GM23338 (cell line): ENCODE results near the gene TBX1. TPM values are rescaled to one million over a fixed set of nuclear protein-coding genes. Genes with fewer than 3 reads are reported as not detected.

Experiments used
- ATAC-seq: fragments of 200-7000 bp; cut with Tn5 transposase; 3 replicates; pipeline ENCODE4 v1.9.1; 2020
- DNase-seq: peaks from one replicate; pipeline ENCODE4 v3.0.0-alpha.2; 2015; ENCODE audit warnings: low spot score
- H2AFZ ChIP-seq: fragments of 200-600 bp; sonication (generic); 2 replicates; pipeline ENCODE4 v1.8.0; 2016; ENCODE audit warnings: antibody characterized with exemption, mild to moderate bottlenecking, moderate library complexity
- H3F3A ChIP-seq: fragments of 200-600 bp; sonication (generic); replicated peaks from 2 replicates; pipeline ENCODE4 v1.8.0; 2017; ENCODE audit warnings: antibody characterized with exemption, mixed run types, low read depth
- H3K27ac ChIP-seq: fragments of 200-600 bp; sonication (generic); 2 replicates; pipeline ENCODE4 v1.6.1; 2016; ENCODE audit warnings: low read depth
- H3K27me3 ChIP-seq: fragments of 200-600 bp; sonication (generic); 2 replicates; pipeline ENCODE4 v1.8.0; 2016; ENCODE audit warnings: mild to moderate bottlenecking, mixed run types, moderate library complexity; ENCODE audit not compliant: insufficient read depth
- H3K36me3 ChIP-seq: fragments of 200-600 bp; sonication (generic); 2 replicates; pipeline ENCODE4 v1.8.0; 2016; ENCODE audit warnings: mild to moderate bottlenecking; ENCODE audit not compliant: insufficient read depth
- H3K4me1 ChIP-seq: fragments of 200-600 bp; sonication (generic); 2 replicates; pipeline ENCODE4 v1.8.0; 2016; ENCODE audit warnings: mild to moderate bottlenecking, moderate library complexity; ENCODE audit not compliant: insufficient read depth
- H3K4me2 ChIP-seq: fragments of 200-600 bp; sonication (generic); 2 replicates; pipeline ENCODE4 v1.7.1; 2017; ENCODE audit warnings: mixed run types
- H3K4me3 ChIP-seq: fragments of 200-600 bp; sonication (generic); 2 replicates; pipeline ENCODE4 v1.6.1; 2016; ENCODE audit warnings: mixed run types
- H3K79me2 ChIP-seq: fragments of 200-600 bp; sonication (generic); replicated peaks from 2 replicates; pipeline ENCODE4 v1.8.0; 2017; ENCODE audit warnings: mild to moderate bottlenecking; ENCODE audit not compliant: insufficient read depth
- H3K9me2 ChIP-seq: fragments of 200-600 bp; sonication (generic); 2 replicates; pipeline ENCODE4 v1.8.0; 2017; ENCODE audit not compliant: insufficient read depth
- H4K20me1 ChIP-seq: fragments of 200-600 bp; sonication (generic); replicated peaks from 2 replicates; pipeline ENCODE4 v1.8.0; 2017; ENCODE audit warnings: mild to moderate bottlenecking; ENCODE audit not compliant: insufficient read depth
- H3K27ac Mint-ChIP-seq: 2 replicates; pipeline ENCODE4 v1.8.0; 2020; ENCODE audit warnings: inconsistent platforms, mild to moderate bottlenecking, moderate library complexity, mixed read lengths
- H3K27me3 Mint-ChIP-seq: 3 replicates; pipeline ENCODE4 v1.8.0; 2022; ENCODE audit warnings: low read depth, mild to moderate bottlenecking, moderate library complexity, mixed read lengths, inconsistent platforms; ENCODE audit not compliant: insufficient read depth, poor library complexity
- H3K36me3 Mint-ChIP-seq: 3 replicates; pipeline ENCODE4 v1.8.0; 2021; ENCODE audit warnings: low read depth, mild to moderate bottlenecking, inconsistent platforms, moderate library complexity, mixed read lengths
- H3K4me1 Mint-ChIP-seq: 3 replicates; pipeline ENCODE4 v1.8.0; 2020; ENCODE audit warnings: mild to moderate bottlenecking, inconsistent platforms, mixed read lengths
- H3K4me3 Mint-ChIP-seq: 3 replicates; pipeline ENCODE4 v1.8.0; 2021; ENCODE audit warnings: moderate library complexity, mild to moderate bottlenecking, inconsistent platforms, mixed read lengths
- H3K9me3 Mint-ChIP-seq: 3 replicates; pipeline ENCODE4 v1.8.0; 2020; ENCODE audit warnings: moderate library complexity, mild to moderate bottlenecking, inconsistent platforms, mixed read lengths
- CREB1 ChIP-seq: fragments of 250-450 bp; sonication (Bioruptor Pico); IDR thresholded peaks from 2 replicates; pipeline ENCODE4 v1.5.0; 2020; ENCODE audit warnings: low read depth, mild to moderate bottlenecking, moderate library complexity
- CTCF ChIP-seq, 2 experiments: fragments of 200-600 bp in 1 of 2; sonication (generic) in 1 of 2; conservative IDR thresholded peaks; 2 replicates each; pipeline versions ENCODE4 v1.5.1 to v1.6.1; 2016 to 2017; ENCODE audit warnings: antibody characterized with exemption in 2 of 2, low read depth in 2 of 2, mild to moderate bottlenecking in 2 of 2, moderate library complexity in 1 of 2
- ETS1 ChIP-seq: IDR thresholded peaks from 2 replicates; pipeline ENCODE4 v1.6.1; 2016; ENCODE audit warnings: antibody characterized with exemption
- EZH2phosphoT487 ChIP-seq: fragments of 200-600 bp; sonication (generic); IDR thresholded peaks from one replicate; pipeline ENCODE4 v1.8.1; 2018; ENCODE audit warnings: antibody characterized with exemption; ENCODE audit not compliant: unreplicated experiment
- NANOG ChIP-seq: IDR thresholded peaks from 2 replicates; pipeline ENCODE4 v1.6.1; 2016; ENCODE audit warnings: antibody characterized with exemption, borderline replicate concordance
- REST ChIP-seq: IDR thresholded peaks from one replicate; pipeline ENCODE4 v1.6.1; 2018; ENCODE audit warnings: antibody characterized with exemption; ENCODE audit not compliant: unreplicated experiment
- STAT1 ChIP-seq: IDR thresholded peaks from one replicate; pipeline ENCODE4 v1.6.1; 2016; ENCODE audit warnings: antibody characterized with exemption; ENCODE audit not compliant: unreplicated experiment
- ZNF114 ChIP-seq: fragments of 250-450 bp; sonication (Bioruptor Pico); IDR thresholded peaks from 2 replicates; pipeline ENCODE4 v1.5.0; 2020; ENCODE audit warnings: mild to moderate bottlenecking, moderate library complexity
- polyA plus RNA-seq: library from polyadenylated mRNA; unstranded; fragments of >200 nt; fragmentation: Nextera tagmentation; extraction: Ambion mirVana; gene quantifications from 2 replicates; pipeline ENCODE4 v1.2.1, GENCODE V29; 2016
- total RNA-seq: library from RNA; depleted of rRNA; stranded (reverse); fragments of >200 nt; shearing (Covaris generic); gene quantifications from 2 replicates; pipeline ENCODE4 v1.2.3, GENCODE V29; 2014

The TBX1 gene
- total and polyA plus RNA-seq, 2 experiments from 2014 or later = 0.19 to 0.66 TPM

- Histone ChIP-seq H3K4me3 (peak overlapping the region; percentile 56; the same call in 1 of the 2 replicates), H3K79me2 (no peaks in the 10 kb centered on the region), H3K27me3 (peaks cover 92% of the 10 kb centered on the region), H3K4me2 (peak overlapping the region; percentile 82), H3F3A (0 out of 2 replicates have a peak, but pooled peaks cover 5% of the 10 kb centered on the region), H3K9me2 (no peaks in the 10 kb centered on the region), H4K20me1 (peaks cover 7% of the 10 kb centered on the region), H3K27ac (no peak overlapping the region), H3K36me3 (no peaks in the 10 kb centered on the region), H3K4me1 (peaks cover 7% of the 10 kb centered on the region; the same call in 1 of the 2 replicates), H2AFZ (no peak overlapping the region)
- Mint-ChIP-seq H3K36me3 (peaks cover 11% of the 10 kb centered on the region; the same call in 2 of the 3 replicates), H3K27me3 (peaks cover 71% of the 10 kb centered on the region), H3K4me1 (peaks cover 9% of the 10 kb centered on the region), H3K4me3 (peak overlapping the region; percentile 69), H3K27ac (no peak overlapping the region), H3K9me3 (peaks cover 3% of the 10 kb centered on the region; the same call in 1 of the 3 replicates)
- DNase-seq (peak; percentile 63), ATAC-seq (peak; percentile 19)
- TF ChIP-seq NANOG (no peak), ETS1 (no peak), STAT1 (no peak), EZH2phosphoT487 (no peak), CTCF (conservative IDR thresholded peaks at IDR 0.05; ENCODE audit: low read depth in 2 of 2) (peak; percentile 38 to 76), ZNF114 (CRISPR knock-in tag) (no peak), CREB1 (0 out of 2 replicates have a peak, but pooled peaks have one; percentile 30)
Observed at GRCh38 chr22:19717691-19718455, 42.7 kb upstream of the TBX1 start.

- 0 out of 2 replicates have a peak, but pooled peaks cover 7% of the 10 kb centered on the region for H3F3A ChIP-seq
- H3K4me1 ChIP-seq = peaks cover 9% of the 10 kb centered on the region; the same call in 1 of the 2 replicates
- H3K36me3 Mint-ChIP-seq = peaks cover 11% of the 10 kb centered on the region; the same call in 2 of the 3 replicates
- H3K9me3 Mint-ChIP-seq = peaks cover 3% of the 10 kb centered on the region; the same call in 1 of the 3 replicates
- peaks cover 92% of the 10 kb centered on the region for H3K27me3 ChIP-seq
- peak overlapping the region; percentile 46; the same call in 2 of the 3 replicates for H3K4me3 Mint-ChIP-seq
- ATAC-seq (no peak), DNase-seq (no peak)
- H3K27ac ChIP-seq = no peak overlapping the region
- H3K9me2 ChIP-seq = no peaks in the 10 kb centered on the region
- H2AFZ ChIP-seq = no peak overlapping the region
- H3K79me2 ChIP-seq = no peaks in the 10 kb centered on the region
- peaks cover 7% of the 10 kb centered on the region for H4K20me1 ChIP-seq
- peaks cover 71% of the 10 kb centered on the region for H3K27me3 Mint-ChIP-seq
- H3K36me3 ChIP-seq = no peaks in the 10 kb centered on the region
- H3K4me2 ChIP-seq = peak overlapping the region; percentile 82
- no peak overlapping the region for H3K27ac Mint-ChIP-seq
- peak overlapping the region; percentile 56 for H3K4me3 ChIP-seq
- peaks cover 12% of the 10 kb centered on the region for H3K4me1 Mint-ChIP-seq
- TF ChIP-seq EZH2phosphoT487 (no peak), ZNF114 (CRISPR knock-in tag) (no peak), REST (no peak), CREB1 (no peak)
Observed at GRCh38 chr22:19718456-19719049, 42.0 kb upstream of the TBX1 start.
